ENCODE results near the gene DTWD1.
"Not testable (repeated sequence)": the region's sequence is repeated elsewhere in the genome, so short reads cannot be mapped to it uniquely, and the experiment has no call there.

The DTWD1 gene, protein sequence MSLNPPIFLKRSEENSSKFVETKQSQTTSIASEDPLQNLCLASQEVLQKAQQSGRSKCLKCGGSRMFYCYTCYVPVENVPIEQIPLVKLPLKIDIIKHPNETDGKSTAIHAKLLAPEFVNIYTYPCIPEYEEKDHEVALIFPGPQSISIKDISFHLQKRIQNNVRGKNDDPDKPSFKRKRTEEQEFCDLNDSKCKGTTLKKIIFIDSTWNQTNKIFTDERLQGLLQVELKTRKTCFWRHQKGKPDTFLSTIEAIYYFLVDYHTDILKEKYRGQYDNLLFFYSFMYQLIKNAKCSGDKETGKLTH

GRCh38 chr15:49620658-49621368 lies at the start of gene DTWD1, which contains the start of gene FAM227B:
DTWD1 (plus strand) TSS chr15:49621048; CDS start chr15:49625168, 4,120 bp downstream.
FAM227B (minus strand) TSS chr15:49620818; CDS start chr15:49615171, 5,647 bp downstream.
- DNase-seq (ENCODE audit: low read depth), result peak; percentile 100

DNA sequence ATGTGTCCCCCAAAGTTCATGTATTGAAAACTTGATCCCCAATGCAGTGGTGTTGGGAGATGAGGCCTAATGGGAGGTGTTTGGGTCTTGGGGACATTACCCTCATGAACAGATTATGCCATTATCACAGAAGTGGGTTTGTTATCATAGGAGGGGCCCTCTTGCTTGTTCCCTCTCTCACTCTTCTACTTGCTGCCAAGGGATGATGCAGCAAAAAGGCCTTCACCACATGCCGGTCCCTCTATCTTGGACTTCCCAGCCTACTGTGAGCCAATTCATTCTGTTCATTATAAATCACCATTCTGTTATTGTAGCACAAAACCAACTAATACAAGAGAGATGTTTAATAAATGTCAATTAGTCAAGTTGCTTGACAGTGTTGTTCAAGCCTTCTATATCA lies 47.4 kb upstream of the DTWD1 start:
- no peak for DNase-seq (ENCODE audit: low read depth)

DNA sequence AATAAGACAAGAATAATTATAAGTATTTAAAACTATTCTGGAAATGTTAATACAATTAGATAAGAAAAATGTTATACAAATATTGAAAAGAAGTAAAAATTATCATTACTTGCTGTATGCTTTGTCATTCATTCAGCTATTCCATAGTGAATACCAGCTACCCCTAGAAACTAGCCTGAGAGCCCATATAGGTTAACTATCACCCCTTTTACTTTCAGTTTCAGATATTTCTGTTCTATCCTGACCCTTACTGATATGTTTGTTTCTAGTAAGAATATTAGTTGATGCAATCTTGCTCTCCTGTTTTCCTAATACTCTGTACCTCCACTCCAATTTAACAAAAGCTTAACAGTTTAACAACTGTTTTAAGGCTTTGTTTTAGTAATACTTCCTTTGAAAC lies 31.8 kb upstream of the DTWD1 start:
- no peak for DNase-seq (ENCODE audit: low read depth)

DNA sequence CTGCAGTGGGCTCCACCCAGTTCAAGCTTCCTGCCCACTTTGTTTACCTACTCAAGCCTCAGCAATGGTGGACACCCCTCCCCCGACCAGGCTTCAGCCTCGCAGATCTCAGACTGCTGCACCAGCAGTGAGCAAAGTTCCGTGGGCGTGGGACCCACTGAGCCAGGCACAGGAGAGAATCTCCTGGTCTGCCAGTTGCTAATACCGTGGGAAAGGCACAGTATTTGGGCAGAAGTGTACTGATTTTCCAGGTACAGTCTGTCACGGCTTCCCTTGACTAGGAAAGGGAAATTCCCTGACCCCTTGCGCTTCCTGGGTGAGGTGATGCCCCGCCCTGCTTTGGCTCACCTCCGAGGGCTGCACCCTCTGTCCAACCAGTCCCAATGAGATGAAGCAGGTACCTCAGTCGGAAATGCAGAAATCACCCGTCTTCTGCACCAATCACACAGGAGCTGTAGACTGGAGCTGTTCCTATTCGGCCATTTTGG lies 28.0 kb upstream of the DTWD1 start:
- DNase-seq (ENCODE audit: low read depth), result not testable (repeated sequence)

GRCh38 chr15:49604625-49605409 lies 16.0 kb upstream of the DTWD1 start:
- DNase-seq (ENCODE audit: low read depth), result no peak

- no peak for DNase-seq (ENCODE audit: low read depth)
Measured at GRCh38 chr15:49605588-49605987, 15.3 kb upstream of the DTWD1 start.

- peak; percentile 19 for DNase-seq (ENCODE audit: low read depth)
Measured at GRCh38 chr15:49606594-49606993, 14.3 kb upstream of the DTWD1 start.

DNA sequence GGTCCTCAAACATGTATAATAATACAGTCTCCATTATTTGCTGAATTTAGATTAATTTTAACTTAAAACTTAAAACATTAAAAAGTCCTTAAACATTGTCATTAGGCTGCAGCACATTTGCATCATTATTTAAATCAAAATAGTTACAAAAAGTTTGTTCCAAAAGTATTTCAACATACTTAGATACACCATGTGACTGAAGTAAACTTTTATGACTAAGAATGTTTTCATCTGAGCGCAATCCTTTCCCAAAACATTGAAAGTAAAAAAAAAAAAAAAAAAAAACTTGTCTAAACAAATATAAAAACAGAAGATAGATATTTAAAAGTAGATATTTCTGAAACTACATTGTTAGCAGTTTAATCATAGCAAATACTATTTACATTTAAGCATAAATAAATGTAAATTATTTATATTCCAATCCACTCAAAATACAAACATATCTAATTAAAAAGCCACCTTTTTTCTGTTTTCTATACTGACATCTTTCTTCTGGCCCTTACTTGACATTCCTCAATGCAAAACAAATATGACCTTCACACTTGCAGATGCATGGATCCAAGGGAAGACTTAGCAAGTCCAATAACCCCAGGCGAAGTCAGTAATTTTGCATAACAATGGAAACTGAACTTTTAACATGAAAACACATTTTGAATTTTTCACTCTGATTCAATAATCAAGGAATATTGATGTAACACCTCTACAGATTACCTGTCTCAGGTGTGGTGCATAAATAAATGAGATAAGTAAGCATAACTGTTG lies 10.5 kb upstream of the DTWD1 start:
- peak; percentile 61 for DNase-seq (ENCODE audit: low read depth)

- DNase-seq (ENCODE audit: low read depth), result not testable (repeated sequence)
Measured at GRCh38 chr15:49612240-49612639, 8.6 kb upstream of the DTWD1 start.

DNA sequence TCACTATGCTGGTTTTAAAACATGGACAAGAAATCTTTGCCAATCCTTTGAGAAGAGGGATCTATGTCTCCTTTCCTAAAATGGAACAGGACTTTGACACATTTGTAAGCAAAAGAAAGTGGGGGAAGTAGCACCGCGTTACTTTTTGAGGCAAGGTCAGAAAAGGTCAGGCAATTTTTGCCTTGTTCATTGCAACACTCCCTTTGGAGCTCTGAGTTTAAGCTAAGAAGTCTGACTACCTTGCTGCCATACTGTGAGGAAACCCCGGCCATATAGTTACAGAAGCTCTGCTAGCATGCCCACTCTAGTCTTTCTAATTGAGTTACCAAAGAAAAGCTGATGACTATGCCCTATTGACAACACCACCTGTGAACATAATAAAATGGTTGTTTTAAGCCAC lies 1.6 kb upstream of the DTWD1 start:
- DNase-seq (ENCODE audit: low read depth), result no peak

DNA sequence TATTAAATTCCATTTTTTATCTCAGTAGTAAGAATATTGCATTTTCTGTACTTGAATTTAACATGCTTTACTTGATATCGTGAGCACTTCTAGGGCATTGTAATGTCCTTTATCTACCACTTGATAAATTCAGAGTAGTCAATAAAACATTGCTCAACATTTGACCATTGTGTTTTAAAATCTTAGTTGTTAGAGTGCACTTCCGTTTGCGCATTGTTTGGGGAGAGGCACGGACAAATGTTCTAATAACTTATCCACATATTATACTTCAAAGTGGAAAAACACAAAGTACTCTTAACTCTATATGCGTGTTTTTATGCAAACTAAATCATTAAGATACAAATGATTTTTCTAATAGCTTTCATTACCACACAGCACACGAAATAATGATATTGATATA lies 649 bp upstream of the DTWD1 start:
- DNase-seq (ENCODE audit: low read depth), result peak; percentile 58

DNA sequence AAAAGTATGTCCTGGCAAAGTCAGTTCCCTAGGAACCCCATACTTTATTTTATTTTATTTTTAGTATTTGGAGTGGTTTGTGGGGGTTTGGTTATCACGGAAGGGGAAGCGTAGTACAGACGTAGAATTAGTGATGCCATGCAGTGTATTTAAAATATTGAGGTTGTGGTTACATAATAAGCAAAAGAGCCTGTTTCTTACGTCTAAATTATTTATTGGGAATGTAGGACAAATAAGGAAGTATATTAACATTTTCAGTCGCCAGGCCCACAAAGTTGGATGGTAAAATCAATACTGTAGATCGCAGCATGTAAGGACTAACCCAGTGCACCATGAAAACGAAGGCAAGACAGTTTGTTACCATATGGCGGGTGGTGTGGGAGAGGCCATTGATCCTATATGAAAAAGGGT lies 558 bp downstream of the DTWD1 start:
- peak; percentile 4 for DNase-seq (ENCODE audit: low read depth)

- DNase-seq (ENCODE audit: low read depth), result peak; percentile 3
Measured at GRCh38 chr15:49621887-49622286, 1.0 kb downstream of the DTWD1 start.

- DNase-seq (ENCODE audit: low read depth), result peak; percentile 52
Measured at GRCh38 chr15:49622561-49622960, 1.7 kb downstream of the DTWD1 start.

DNA sequence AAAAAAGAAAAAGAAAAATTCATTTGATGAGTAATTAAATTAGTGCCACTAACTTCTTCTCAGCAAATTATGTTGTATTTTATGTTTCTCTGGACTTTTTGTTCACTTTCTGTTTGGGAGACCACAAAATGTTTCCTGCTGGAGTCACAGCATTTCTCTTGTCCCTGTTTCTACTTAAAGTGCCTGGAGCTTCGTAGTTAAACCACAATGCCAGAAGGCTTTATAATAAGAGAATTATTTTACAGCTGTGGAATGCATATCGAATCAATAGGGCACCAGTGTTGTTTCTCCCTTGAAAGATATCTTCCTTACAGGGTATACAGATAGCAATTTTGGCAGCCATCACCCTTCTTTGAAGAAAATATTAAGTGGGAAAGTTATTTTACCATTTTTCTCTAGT lies 3.2 kb downstream of the DTWD1 start:
- peak; percentile 83 for DNase-seq (ENCODE audit: low read depth)

GRCh38 chr15:49625460-49626036 lies 4.7 kb downstream of the DTWD1 start:
- DNase-seq (ENCODE audit: low read depth), result no peak

- DNase-seq (ENCODE audit: low read depth), result peak; percentile 46
Measured at GRCh38 chr15:49627407-49627877, 6.6 kb downstream of the DTWD1 start.

DNA sequence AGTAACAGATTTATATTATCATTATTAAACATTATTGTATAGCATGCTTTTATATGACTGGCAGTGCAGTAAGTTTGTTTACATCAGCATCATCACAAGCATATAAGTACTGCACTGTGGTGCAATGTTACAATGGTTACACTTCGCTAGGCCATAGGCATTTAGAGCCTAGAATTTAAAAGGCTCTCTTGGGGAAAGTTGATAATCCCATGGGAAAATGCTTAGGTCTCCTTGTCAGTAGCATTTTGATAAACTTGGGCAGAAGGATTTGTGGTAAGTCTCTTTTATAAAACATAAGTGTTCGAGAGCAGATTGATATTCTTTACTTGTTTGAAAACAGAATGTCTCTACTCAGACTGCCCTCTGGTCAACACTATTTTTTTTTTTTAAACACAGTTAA lies 7.5 kb downstream of the DTWD1 start:
- DNase-seq (ENCODE audit: low read depth), result no peak

DNA sequence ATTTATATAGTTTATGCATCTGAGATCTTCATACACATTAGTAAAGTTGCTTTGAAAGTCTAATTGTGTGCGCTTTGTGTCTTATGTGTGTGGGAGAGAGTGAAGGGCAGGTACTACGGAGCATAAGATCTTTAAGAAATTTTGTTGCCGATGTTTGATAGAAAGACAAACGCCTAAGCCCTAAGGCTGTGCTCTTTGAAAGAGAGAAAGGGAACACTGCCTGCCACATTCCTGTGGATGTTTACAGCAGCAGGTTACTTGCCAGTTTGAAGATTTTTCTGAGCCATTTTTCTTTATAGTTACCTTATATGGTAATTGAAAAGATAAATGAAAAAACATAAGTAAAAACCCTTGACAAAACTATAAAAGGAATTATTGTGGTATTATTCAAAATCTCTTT lies 17.0 kb downstream of the DTWD1 start:
- no peak for DNase-seq (ENCODE audit: low read depth)

- DNase-seq (ENCODE audit: low read depth), result no peak
Measured at GRCh38 chr15:49644364-49644794, 23.5 kb downstream of the DTWD1 start.

DNA sequence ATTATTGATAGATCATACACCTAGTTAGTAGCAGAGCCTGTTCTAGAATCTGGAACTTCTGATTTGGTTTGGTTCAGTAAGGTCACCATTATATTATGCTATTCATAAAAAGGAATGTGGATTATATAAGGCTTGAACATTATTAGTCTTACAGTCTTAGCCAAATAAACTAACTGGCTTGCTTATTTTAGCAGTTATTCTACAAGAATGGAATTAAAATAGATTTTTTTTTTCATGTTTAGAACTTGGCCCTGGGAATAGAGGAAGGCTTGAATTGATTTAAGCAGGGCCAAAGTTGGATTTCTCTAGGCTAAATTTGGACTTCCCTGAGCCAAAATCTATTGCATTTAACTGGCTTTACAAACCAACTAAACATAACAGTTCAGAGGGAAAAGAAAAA lies 24.4 kb downstream of the DTWD1 start:
- DNase-seq (ENCODE audit: low read depth), result peak; percentile 44
